ENCODE measurements around the gene GPNMB.
A peak's percentile ranks its signal among the peaks of the same experiment; 100 is the strongest.
"Not testable (repeated sequence)": the region's sequence is repeated elsewhere in the genome, so short reads cannot be mapped to it uniquely, and the experiment has no call there.

Gene GPNMB

DNA sequence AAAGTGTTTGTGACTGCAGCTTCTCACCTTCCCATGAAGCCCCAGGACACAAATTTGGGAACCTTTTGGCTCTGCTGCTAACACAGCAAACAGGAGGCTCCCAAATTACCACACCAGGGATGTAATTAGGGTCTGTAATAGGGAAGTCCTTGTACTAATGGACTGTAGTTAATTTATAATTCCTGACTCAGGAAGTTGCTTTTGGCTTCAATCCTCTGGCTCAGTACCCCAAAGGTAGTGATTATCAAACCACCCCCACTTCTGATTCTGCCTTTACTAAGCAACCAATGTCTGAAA lies 48.8 kb downstream of the GPNMB start:
- no peak overlapping the region for H3K4me3 Mint-ChIP-seq
- H3K9me3 Mint-ChIP-seq, result no peaks in the 10 kb centered on the region
- no peak for ATAC-seq

GRCh38 chr7:23298141-23298881 lies 51.7 kb downstream of the GPNMB start:
- Mint-ChIP-seq H3K9me3 (no peaks in the 10 kb centered on the region), H3K4me3 (peak overlapping the region; percentile 81), H3K4me1 (peaks cover 32% of the 10 kb centered on the region), H3K27ac (peak overlapping the region; percentile 85), H3K36me3 (peaks cover 15% of the 10 kb centered on the region), H3K27me3 (no peaks in the 10 kb centered on the region)
- ATAC-seq, result no peak

More for the DNA sequence above, 48.8 kb downstream of the GPNMB start:
- Mint-ChIP-seq H3K36me3 (no peaks in the 10 kb centered on the region), H3K27ac (no peak overlapping the region), H3K27me3 (peaks cover 7% of the 10 kb centered on the region), H3K4me1 (peaks cover 9% of the 10 kb centered on the region)

DNA sequence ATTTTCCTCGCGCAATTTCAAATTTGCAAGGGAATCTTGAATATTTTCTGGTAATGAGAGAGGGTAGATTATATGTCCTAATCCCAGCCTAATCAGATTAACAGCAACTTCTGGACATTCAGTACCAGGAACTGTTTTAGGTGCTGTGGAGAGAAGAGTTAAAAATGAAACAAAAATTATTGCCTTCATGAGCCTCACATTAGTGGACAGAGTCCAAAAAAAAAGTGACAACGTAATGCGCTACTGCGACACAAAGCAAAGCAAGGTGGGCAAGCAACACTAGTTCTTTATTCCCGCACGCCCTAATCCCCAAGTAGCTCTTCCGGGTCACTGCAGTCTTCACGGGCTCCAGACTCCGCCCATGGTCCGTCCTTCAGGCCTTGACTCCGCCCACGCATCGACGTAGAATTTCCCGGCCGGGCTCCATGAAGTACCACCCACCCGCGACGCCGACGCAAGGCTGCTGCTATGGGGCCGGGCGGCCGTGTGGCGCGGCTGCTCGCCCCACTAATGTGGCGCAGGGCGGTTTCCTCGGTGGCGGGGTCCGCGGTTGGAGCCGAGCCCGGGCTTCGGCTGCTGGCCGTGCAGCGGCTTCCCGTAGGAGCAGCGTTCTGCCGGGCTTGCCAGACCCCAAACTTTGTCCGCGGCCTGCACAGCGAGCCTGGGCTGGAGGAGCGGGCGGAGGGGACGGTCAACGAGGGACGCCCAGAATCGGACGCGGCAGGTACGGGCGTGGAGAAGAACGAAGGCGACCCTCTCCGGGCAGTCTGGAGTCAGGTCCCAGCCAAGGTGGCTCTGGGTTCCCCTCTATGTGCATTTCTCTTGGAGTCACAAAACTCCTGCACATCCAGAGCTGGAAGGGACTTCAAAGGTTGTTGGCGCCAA lies 52.6 kb downstream of the GPNMB start, which contains the start of gene MALSU1:
Gene MALSU1 (plus strand): TSS at position 455 of the 885 bp plus-strand sequence. CDS start 14 bp downstream, at position 469.
- H3K4me1 Mint-ChIP-seq, result peaks cover 35% of the 10 kb centered on the region
- H3K27ac Mint-ChIP-seq, result peak within 1 kb of the TSS; percentile 85
- peaks cover 18% of the 10 kb centered on the region for H3K36me3 Mint-ChIP-seq
- H3K4me3 Mint-ChIP-seq, result peak within 1 kb of the TSS; percentile 81
- H3K9me3 Mint-ChIP-seq, result no peaks in the 10 kb centered on the region
- H3K27me3 Mint-ChIP-seq, result no peaks in the 10 kb centered on the region
- peak; percentile 100 for ATAC-seq

DNA sequence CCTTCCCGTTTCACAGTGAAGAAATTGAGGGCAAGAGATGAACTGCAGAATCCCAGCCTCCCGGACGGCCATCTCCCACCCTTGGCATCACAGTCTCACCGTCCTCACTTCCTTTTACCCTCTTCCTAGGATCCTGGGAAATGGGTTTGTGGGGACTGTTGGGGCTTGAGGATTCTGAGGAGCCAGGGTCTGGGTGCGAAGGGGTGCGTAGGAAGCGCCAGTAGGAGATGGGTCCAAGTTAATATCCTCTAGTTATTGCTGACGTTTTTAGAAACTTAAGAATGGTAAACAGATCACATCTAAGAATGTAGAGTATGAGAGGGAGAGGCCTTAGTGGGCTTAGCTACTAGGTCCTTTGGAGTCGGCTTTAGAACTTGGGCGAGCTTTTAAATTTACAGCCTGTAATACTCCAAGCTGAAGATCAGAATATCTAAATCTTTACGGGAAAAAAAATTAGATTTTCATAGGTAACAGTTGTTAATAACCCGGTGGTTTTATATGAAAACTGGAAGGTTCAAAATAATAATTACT lies 53.3 kb downstream of the GPNMB start:
- peaks cover 43% of the 10 kb centered on the region for H3K4me1 Mint-ChIP-seq
- no peaks in the 10 kb centered on the region for H3K9me3 Mint-ChIP-seq
- H3K36me3 Mint-ChIP-seq, result peaks cover 25% of the 10 kb centered on the region
- peak overlapping the region; percentile 81 for H3K4me3 Mint-ChIP-seq
- ATAC-seq, result no peak
- no peaks in the 10 kb centered on the region for H3K27me3 Mint-ChIP-seq
- H3K27ac Mint-ChIP-seq, result peak overlapping the region; percentile 85

GRCh38 chr7:23306936-23307521 lies 60.5 kb downstream of the GPNMB start:
- ATAC-seq, result no peak
- no peak overlapping the region for H3K27ac Mint-ChIP-seq
- H3K4me1 Mint-ChIP-seq, result peaks cover 47% of the 10 kb centered on the region
- H3K9me3 Mint-ChIP-seq, result no peaks in the 10 kb centered on the region
- no peaks in the 10 kb centered on the region for H3K27me3 Mint-ChIP-seq
- peaks cover 60% of the 10 kb centered on the region for H3K36me3 Mint-ChIP-seq
- no peak overlapping the region for H3K4me3 Mint-ChIP-seq

- no peak overlapping the region for H3K4me3 Mint-ChIP-seq
- peaks cover 34% of the 10 kb centered on the region for H3K4me1 Mint-ChIP-seq
- H3K27me3 Mint-ChIP-seq, result no peaks in the 10 kb centered on the region
- H3K36me3 Mint-ChIP-seq, result peaks cover 46% of the 10 kb centered on the region
- ATAC-seq, result no peak
- H3K9me3 Mint-ChIP-seq, result no peaks in the 10 kb centered on the region
- H3K27ac Mint-ChIP-seq, result no peak overlapping the region
Observed at GRCh38 chr7:23308754-23309153, 62.2 kb downstream of the GPNMB start.

DNA sequence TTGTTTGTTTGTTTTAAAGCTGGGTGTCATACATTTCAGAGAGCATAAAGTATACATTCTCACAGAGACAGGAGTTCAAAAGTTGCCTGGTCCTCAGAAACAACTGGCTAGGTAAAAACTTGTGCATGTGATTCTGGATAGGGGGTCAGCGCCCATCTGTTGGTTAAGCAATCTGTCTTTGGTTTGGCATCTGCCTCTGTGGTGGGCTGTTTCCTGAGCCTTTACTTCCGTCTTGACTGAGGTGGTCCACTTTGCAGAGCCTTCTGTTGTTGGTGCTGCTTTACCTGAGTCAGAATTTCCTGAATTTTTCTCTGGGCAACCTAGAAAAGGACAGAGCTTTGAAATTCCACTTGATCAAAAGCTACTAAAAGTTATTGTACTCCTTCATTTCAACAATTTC lies 65.6 kb downstream of the GPNMB start:
- not testable (repeated sequence) for H3K27me3 Mint-ChIP-seq, ATAC-seq, H3K9me3 Mint-ChIP-seq, H3K27ac Mint-ChIP-seq, H3K4me1 Mint-ChIP-seq, H3K4me3 Mint-ChIP-seq
- H3K36me3 Mint-ChIP-seq, result peaks cover 18% of the 10 kb centered on the region

GRCh38 chr7:23315366-23315765 lies 68.8 kb downstream of the GPNMB start:
- Mint-ChIP-seq H3K36me3 (no peaks in the 10 kb centered on the region), H3K27me3 (peaks cover 10% of the 10 kb centered on the region), H3K4me3 (no peak overlapping the region), H3K27ac (no peak overlapping the region), H3K4me1 (no peaks in the 10 kb centered on the region), H3K9me3 (no peaks in the 10 kb centered on the region)
- no peak for ATAC-seq

Measured in stimulated activated memory B cell treated with anti-CD40 and anti-IgM and Interleukin-4, amounts not matched to agents 10 μg/mL and 1 μg/mL and 100 μg/mL, for 72 hours (primary cell).